ENCODE results near the gene ERCC2.

DNA sequence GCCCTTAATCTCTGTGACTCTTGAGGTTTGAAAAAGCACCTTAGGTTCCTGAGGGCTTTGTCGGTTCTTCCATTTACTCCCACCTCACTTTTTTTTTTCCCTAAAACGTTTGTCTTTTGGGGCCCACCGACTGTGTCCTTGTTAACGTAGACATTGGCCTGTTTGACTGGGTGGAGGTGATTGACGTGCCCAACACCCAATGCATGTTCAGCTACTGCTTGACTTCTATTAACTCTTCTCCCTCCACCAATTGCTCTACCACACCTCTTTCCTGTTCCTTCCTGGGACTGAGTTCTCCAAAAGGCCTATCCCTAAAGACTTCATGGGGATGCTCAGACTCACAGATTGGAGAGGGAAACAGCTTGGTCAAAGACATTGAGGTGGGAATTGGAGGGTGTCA is 65.0 kb downstream of the ERCC2 start:
- TF ChIP-seq SUZ12 (IDR thresholded peaks at IDR 0.05), result no peak
- no peak for TF ChIP-seq TARDBP (IDR thresholded peaks at IDR 0.05)
- TF ChIP-seq SP1 (IDR thresholded peaks at IDR 0.05), result no peak
- TF ChIP-seq FOXK2 (IDR thresholded peaks at IDR 0.05), result no peak
- TF ChIP-seq ARNT (IDR thresholded peaks at IDR 0.05), result no peak
- no peak for TF ChIP-seq L3MBTL2 (conservative IDR thresholded peaks at IDR 0.05)
- no peak for TF ChIP-seq FOXM1 (IDR thresholded peaks at IDR 0.05; ENCODE audit: borderline replicate concordance)
- TF ChIP-seq BHLHE40 (IDR thresholded peaks at IDR 0.05; ENCODE audit: borderline replicate concordance), result no peak
- TF ChIP-seq, protein P1, sequence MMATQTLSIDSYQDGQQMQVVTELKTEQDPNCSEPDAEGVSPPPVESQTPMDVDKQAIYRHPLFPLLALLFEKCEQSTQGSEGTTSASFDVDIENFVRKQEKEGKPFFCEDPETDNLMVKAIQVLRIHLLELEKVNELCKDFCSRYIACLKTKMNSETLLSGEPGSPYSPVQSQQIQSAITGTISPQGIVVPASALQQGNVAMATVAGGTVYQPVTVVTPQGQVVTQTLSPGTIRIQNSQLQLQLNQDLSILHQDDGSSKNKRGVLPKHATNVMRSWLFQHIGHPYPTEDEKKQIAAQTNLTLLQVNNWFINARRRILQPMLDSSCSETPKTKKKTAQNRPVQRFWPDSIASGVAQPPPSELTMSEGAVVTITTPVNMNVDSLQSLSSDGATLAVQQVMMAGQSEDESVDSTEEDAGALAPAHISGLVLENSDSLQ (IDR thresholded peaks at IDR 0.05), result peak; percentile 95
- no peak for TF ChIP-seq HDGF (IDR thresholded peaks at IDR 0.05; ENCODE audit: borderline replicate concordance)
- no peak for TF ChIP-seq ELF4 (IDR thresholded peaks at IDR 0.05)
- TF ChIP-seq FOXA1 (IDR thresholded peaks at IDR 0.05), result no peak
- no peak for TF ChIP-seq LEF1 (IDR thresholded peaks at IDR 0.05; ENCODE audit: borderline replicate concordance)

Measured in HEK293T (cell line).